ENCODE measurements around the gene C2CD2.

The C2CD2 gene

GRCh38 chr21:41847066-41847804, 106.6 kb downstream of the C2CD2 start:
- DNase-seq (ENCODE audit: low read depth, low spot score): peak; percentile 59

DNA sequence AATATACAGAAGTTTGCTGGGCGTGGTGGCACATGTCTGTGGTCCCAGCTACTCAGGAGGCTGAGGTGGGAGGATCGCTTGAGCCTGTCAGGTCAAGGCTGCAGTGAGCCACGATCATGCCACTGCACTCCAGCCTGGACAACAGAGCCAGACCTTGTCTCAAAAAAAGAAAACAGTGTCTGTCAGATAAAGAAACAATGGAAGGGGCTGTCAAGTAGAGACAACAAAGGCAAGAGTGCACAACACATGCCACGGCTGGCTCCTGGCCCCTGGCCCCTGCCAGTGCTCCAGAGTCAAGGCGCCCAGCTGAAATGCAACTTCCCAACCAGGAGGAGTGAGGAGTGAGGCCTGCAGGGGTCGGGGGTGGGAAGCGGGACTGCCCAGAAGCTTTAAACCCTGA, 107.3 kb downstream of the C2CD2 start:
- DNase-seq (ENCODE audit: low read depth, low spot score): no peak

GRCh38 chr21:41846033-41846317, 107.8 kb downstream of the C2CD2 start:
- DNase-seq (ENCODE audit: low read depth, low spot score): no peak

DNA sequence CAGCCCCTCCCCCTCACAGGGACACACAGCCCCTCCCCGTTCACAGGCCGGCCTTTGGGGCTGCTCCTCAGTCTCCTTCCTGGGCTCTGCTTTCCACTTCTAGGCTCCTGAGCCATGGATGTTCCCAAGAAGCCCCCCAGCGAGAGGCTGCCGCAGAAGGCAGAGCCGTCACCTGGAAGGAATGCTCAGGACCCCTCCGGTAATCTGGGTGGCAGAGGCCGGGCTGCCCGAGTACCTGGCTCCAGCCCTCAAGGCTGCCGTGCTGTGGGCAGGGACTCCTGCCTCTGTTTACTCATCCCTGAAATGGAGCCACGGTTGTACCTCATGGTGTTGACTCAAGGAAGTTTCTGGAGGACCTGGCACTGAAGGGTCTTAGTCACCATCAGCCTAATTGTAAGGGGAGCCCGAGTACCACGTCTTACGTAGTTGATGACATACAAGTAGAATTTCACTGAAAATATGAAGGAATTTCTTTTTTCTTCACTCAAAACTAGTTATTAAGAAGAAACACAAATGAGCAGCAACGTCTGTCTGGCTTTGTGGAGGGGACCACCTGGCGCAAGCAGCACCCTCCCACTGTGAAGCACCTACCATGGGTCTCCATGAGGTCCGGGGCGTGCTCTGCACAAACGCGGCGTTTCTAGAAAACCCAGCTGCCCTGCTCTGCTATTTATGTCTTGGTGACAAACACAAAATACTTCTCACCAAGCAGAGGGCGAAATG, 108.3 kb downstream of the C2CD2 start:
- DNase-seq (ENCODE audit: low read depth, low spot score): no peak

GRCh38 chr21:41843584-41843983, 110.2 kb downstream of the C2CD2 start:
- no peak for DNase-seq (ENCODE audit: low read depth, low spot score)

DNA sequence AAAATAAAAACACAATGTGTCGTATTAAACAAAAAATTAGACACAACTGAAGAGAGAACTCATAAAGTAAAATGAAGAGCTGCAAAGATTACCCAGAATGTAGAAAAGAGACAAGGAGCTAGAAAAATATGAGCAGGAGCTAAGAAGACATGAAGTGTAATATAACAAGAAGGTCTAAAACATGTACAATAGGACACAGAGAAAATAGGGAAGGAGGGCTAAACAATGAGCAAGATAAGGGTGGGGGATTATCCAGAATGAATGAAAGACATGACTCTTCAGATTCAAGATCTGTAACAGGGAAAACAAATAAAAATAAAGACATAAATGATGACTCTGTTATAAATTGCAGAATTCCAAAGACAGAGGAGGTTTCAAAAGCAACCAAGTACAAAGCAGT, 112.9 kb downstream of the C2CD2 start:
- DNase-seq (ENCODE audit: low read depth, low spot score): no peak

GRCh38 chr21:41839387-41840000, 114.3 kb downstream of the C2CD2 start:
- peak; percentile 19 for DNase-seq (ENCODE audit: low read depth, low spot score)

- no peak for DNase-seq (ENCODE audit: low read depth, low spot score)
Measured at GRCh38 chr21:41837756-41838297, 116.0 kb downstream of the C2CD2 start.

GRCh38 chr21:41836166-41837015, 117.4 kb downstream of the C2CD2 start:
- peak; percentile 22 for DNase-seq (ENCODE audit: low read depth, low spot score)

- no peak for DNase-seq (ENCODE audit: low read depth, low spot score)
Measured at GRCh38 chr21:41835711-41836154, 118.1 kb downstream of the C2CD2 start.
